Esophagus muscularis mucosa (tissue), 4 donors: ENCODE data around the gene BDKRB1. TPM values are rescaled to one million over a fixed set of nuclear protein-coding genes. Genes with fewer than 3 reads are reported as not detected.

Experiments used
- DNase-seq: peaks from one replicate; pipeline ENCODE4 v3.0.0-alpha.2; 2017; ENCODE audit errors: extremely low spot score
- H3K27ac ChIP-seq, 4 donors: fragments of 200-600 bp; sonication (generic); replicated peaks in 1 of 4; 1 replicate in 3 of 4; 2 replicates in 1 of 4; pipeline ENCODE4 v1.5.1; 2016 to 2019; ENCODE audit warnings: mild to moderate bottlenecking in 1 of 4
- H3K27me3 ChIP-seq, 4 donors: fragments of 200-600 bp; sonication (generic); one replicate each; pipeline versions ENCODE4 v1.5.1 to v1.6.0; 2016 to 2019
- H3K36me3 ChIP-seq, 4 donors: fragments of 200-600 bp; sonication (generic); one replicate each; pipeline ENCODE4 v1.5.1; 2016 to 2019
- H3K4me1 ChIP-seq, 4 donors: fragments of 200-600 bp; sonication (generic); one replicate each; pipeline ENCODE4 v1.5.1; 2016 to 2019
- H3K4me3 ChIP-seq, 4 donors: fragments of 200-600 bp; sonication (generic); 1 replicate in 2 of 4; 2 replicates in 2 of 4; pipeline ENCODE4 v1.5.1; 2016 to 2019; ENCODE audit warnings: mild to moderate bottlenecking in 4 of 4, moderate library complexity in 1 of 4
- H3K9me3 ChIP-seq, 4 donors: fragments of 200-600 bp; sonication (generic); 1 replicate in 3 of 4; 2 replicates in 1 of 4; pipeline ENCODE4 v1.5.1; 2016 to 2019
- EP300 ChIP-seq: sonication (generic); formaldehyde crosslinking; IDR thresholded peaks from one replicate; pipeline ENCODE4 v1.6.1; 2017; ENCODE audit warnings: antibody characterized with exemption
- POLR2A ChIP-seq: fragments of 450-650 bp; IDR thresholded peaks from one replicate; pipeline ENCODE4 v1.6.1; 2017; ENCODE audit warnings: antibody characterized with exemption, moderate library complexity, mild to moderate bottlenecking, low read depth
- POLR2AphosphoS5 ChIP-seq, 2 donors: sonication (generic); formaldehyde crosslinking; IDR thresholded peaks; one replicate each; pipeline ENCODE4 v1.6.1; 2017; ENCODE audit warnings: antibody characterized with exemption in 2 of 2
- WGBS: methylation state at CpG from one replicate; pipeline ENCODE4 v1.1.5; 2018; 5-methylcytosine and 5-hydroxymethylcytosine counted together
- intact Hi-C: fragments of 100-400 bp; cut with DNase I; formaldehyde crosslinking; loops from one replicate; pipeline ENCODE4 v1.15.1; 2023
- total RNA-seq, 4 donors: library from RNA; depleted of rRNA; stranded (reverse); fragments of >200 nt; gene quantifications; one replicate each; pipeline versions ENCODE4 v1.1.0 to v1.2.1, GENCODE V29; 2016
- TF ChIP-seq, protein P1 (sequence below), 3 experiments: fragments of 200-600 bp in 2 of 3; fragments of 450-650 bp in 1 of 3; sonication (generic) in 2 of 3; IDR thresholded peaks; one replicate each; pipeline ENCODE4 v1.5.1; 2017 to 2019; ENCODE audit warnings: antibody characterized with exemption in 3 of 3, mild to moderate bottlenecking in 2 of 3, moderate library complexity in 1 of 3

BDKRB1 gene
- total RNA-seq, 4 donors from 2014 or later: 0.39 to 7.0 (median 1.4) TPM

- Histone ChIP-seq H3K27me3 (no peaks in the 10 kb centered on the region), H3K36me3 (no peaks in the 10 kb centered on the region), H3K9me3 (no peaks in the 10 kb centered on the region), H3K4me3 (no peak overlapping the region), H3K4me1 (peaks cover 0 to 31% (median 28%) of the 10 kb centered on the region in 4 donors), H3K27ac (no peak overlapping the region)
- no peak for TF ChIP-seq POLR2A
- TF ChIP-seq POLR2AphosphoS5 (IDR thresholded peaks at IDR 0.05): no peak
- no peak for TF ChIP-seq EP300
- TF ChIP-seq, protein P1, sequence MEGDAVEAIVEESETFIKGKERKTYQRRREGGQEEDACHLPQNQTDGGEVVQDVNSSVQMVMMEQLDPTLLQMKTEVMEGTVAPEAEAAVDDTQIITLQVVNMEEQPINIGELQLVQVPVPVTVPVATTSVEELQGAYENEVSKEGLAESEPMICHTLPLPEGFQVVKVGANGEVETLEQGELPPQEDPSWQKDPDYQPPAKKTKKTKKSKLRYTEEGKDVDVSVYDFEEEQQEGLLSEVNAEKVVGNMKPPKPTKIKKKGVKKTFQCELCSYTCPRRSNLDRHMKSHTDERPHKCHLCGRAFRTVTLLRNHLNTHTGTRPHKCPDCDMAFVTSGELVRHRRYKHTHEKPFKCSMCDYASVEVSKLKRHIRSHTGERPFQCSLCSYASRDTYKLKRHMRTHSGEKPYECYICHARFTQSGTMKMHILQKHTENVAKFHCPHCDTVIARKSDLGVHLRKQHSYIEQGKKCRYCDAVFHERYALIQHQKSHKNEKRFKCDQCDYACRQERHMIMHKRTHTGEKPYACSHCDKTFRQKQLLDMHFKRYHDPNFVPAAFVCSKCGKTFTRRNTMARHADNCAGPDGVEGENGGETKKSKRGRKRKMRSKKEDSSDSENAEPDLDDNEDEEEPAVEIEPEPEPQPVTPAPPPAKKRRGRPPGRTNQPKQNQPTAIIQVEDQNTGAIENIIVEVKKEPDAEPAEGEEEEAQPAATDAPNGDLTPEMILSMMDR (IDR thresholded peaks at IDR 0.05): no peak
- 94% methylated on average over 14 of the region's 14 CpGs for WGBS
- no peak for DNase-seq
- intact Hi-C loops: no loop called here
Measured at GRCh38 chr14:96264200-96264553, 8.2 kb downstream of the BDKRB1 start.

DNA sequence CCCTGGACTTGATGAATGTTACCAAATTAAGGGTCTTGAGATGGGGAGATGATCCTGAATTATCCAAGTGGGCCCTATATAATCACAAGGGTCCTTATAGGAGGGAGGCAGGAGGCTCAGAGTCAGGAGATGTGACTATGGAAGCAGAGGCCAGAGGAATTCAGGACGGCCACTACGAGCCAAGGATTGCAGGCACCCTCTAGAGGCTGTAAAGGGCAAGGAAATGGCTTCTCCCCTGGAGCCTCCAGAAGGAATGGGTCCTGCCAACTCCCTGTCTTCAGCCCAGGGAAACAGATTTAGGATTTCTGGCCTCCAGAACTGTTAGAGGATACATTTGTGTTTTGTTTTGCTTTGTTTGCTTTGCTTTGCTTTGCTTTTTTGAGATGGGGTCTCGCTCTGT lies 8.8 kb downstream of the BDKRB1 start:
- DNase-seq: no peak
- TF ChIP-seq POLR2A: no peak
- no peak for TF ChIP-seq EP300
- no peak for TF ChIP-seq POLR2AphosphoS5 (IDR thresholded peaks at IDR 0.05)
- TF ChIP-seq, protein P1 (IDR thresholded peaks at IDR 0.05): peak in 2 of 3 experiments; percentile 26 to 38
- Histone ChIP-seq H3K4me1 (peaks cover 0 to 38% (median 34%) of the 10 kb centered on the region in 4 donors), H3K9me3 (no peaks in the 10 kb centered on the region), H3K4me3 (no peak overlapping the region), H3K36me3 (no peaks in the 10 kb centered on the region), H3K27me3 (no peaks in the 10 kb centered on the region), H3K27ac (no peak overlapping the region)
- 69% methylated on average over 3 of the region's 3 CpGs for WGBS
- intact Hi-C loops: no loop called here

DNA sequence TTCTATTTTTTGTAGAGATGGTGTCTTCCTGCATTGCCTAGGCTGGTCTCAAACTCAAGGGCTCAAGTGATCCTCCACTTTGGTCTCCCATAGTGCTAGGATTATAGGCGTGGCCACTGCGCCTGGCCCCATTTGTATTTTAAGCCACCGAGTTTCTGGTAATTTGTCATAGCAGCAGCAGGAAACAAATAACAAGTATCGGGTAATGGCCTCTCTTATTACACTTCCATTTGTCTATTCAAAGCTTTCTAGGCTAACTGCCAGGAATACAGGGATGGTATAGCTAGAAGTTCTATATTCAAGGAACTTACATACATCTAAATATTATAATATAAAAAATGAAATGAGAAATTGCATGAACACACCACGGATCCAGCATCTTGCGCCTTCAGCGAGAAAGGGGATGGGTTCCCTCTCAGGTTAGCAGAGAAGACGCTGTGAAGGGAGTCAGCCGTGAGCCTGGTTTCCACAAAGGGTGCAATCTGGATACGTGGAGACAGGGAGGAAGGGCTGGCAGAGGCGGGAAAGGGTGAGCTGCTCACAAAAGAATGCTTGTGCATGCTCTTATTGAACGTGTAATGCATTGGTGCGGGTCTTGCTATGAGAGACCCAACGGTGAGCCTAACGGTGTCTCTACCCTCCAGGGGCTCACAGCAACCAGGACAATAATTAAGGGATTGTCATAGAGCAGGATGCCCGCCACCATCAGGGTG lies 9.5 kb downstream of the BDKRB1 start:
- Histone ChIP-seq H3K4me3 (no peak overlapping the region), H3K36me3 (no peaks in the 10 kb centered on the region), H3K9me3 (no peaks in the 10 kb centered on the region), H3K27me3 (no peaks in the 10 kb centered on the region), H3K4me1 (peaks cover 0 to 38% (median 36%) of the 10 kb centered on the region in 4 donors), H3K27ac (no peak overlapping the region)
- intact Hi-C loops: no loop called here
- WGBS: 64% methylated on average over 15 of the region's 16 CpGs
- DNase-seq: no peak
- TF ChIP-seq EP300: no peak
- no peak for TF ChIP-seq POLR2A
- TF ChIP-seq POLR2AphosphoS5 (IDR thresholded peaks at IDR 0.05): no peak
- TF ChIP-seq, protein P1 (IDR thresholded peaks at IDR 0.05): no peak

- DNase-seq: no peak
- 49% methylated on average over 3 of the region's 3 CpGs for WGBS
- intact Hi-C loops: no loop called here
- TF ChIP-seq POLR2AphosphoS5 (IDR thresholded peaks at IDR 0.05) (no peak), EP300 (no peak), POLR2A (no peak)
- TF ChIP-seq, protein P1 (IDR thresholded peaks at IDR 0.05): no peak
- peaks cover 0 to 11% (median 4%) of the 10 kb centered on the region in 4 donors for H3K9me3 ChIP-seq
- no peaks in the 10 kb centered on the region for H3K36me3 ChIP-seq
- no peaks in the 10 kb centered on the region for H3K27me3 ChIP-seq
- peaks cover 0 to 32% (median 25%) of the 10 kb centered on the region in 4 donors for H3K4me1 ChIP-seq
- H3K4me3 ChIP-seq: no peak overlapping the region
- no peak overlapping the region for H3K27ac ChIP-seq
Measured at GRCh38 chr14:96267336-96267735, 11.3 kb downstream of the BDKRB1 start.
